ENCODE data around the gene NDUFS2.

- no peak for TF ChIP-seq ZBTB34 (CRISPR knock-in tag; IDR thresholded peaks at IDR 0.05)
- no peak for TF ChIP-seq ZNF449 (CRISPR knock-in tag; IDR thresholded peaks at IDR 0.05)
- no peak for TF ChIP-seq HOMEZ (CRISPR knock-in tag; IDR thresholded peaks at IDR 0.05)
- TF ChIP-seq JUN (IDR thresholded peaks at IDR 0.05; ENCODE audit: borderline replicate concordance, low read depth, low read length) = no peak
- TF ChIP-seq JUN (CRISPR knock-in tag; IDR thresholded peaks at IDR 0.05; ENCODE audit: borderline replicate concordance) = no peak
- no peak for TF ChIP-seq ATF1 (CRISPR knock-in tag; IDR thresholded peaks at IDR 0.05)
- no peak for TF ChIP-seq ATF1 (tag; IDR thresholded peaks at IDR 0.05)
- no peak for TF ChIP-seq ZEB2 (IDR thresholded peaks at IDR 0.05)
- TF ChIP-seq MEF2A (IDR thresholded peaks at IDR 0.05; ENCODE audit: control insufficient read depth, low read depth, low read length) = no peak
- TF ChIP-seq CTCF (IDR thresholded peaks at IDR 0.05 in 2 of 3, conservative IDR thresholded peaks at IDR 0.05 in 1 of 3; ENCODE audit: insufficient read depth in 2 of 3, low read depth in 1 of 3, low read length in 3 of 3) = no peak
- TF ChIP-seq NFIC (IDR thresholded peaks at IDR 0.05) = no peak
- no peak for TF ChIP-seq MTA3 (IDR thresholded peaks at IDR 0.05; ENCODE audit: borderline replicate concordance)
- no peak for TF ChIP-seq POLR2AphosphoS2 (IDR thresholded peaks at IDR 0.05; ENCODE audit: low read length)
- no peak for TF ChIP-seq E2F3 (CRISPR knock-in tag; IDR thresholded peaks at IDR 0.05)
- no peak for TF ChIP-seq LARP7 (IDR thresholded peaks at IDR 0.05)
- TF ChIP-seq EZH2 (IDR thresholded peaks at IDR 0.05; ENCODE audit: borderline replicate concordance, low read depth, low read length) = no peak
Observed at GRCh38 chr1:161226320-161226711, 24.1 kb downstream of the NDUFS2 start.
